ENCODE results near the gene IGSF21.

The IGSF21 gene

GRCh38 chr1:18217398-18218043 lies 109.9 kb downstream of the IGSF21 start:
- no peak overlapping the region for H3K4me2 ChIP-seq (ENCODE audit: low read length)
- no peak overlapping the region for H2AFZ ChIP-seq (ENCODE audit: low read length)
- no peaks in the 10 kb centered on the region for H3K4me1 ChIP-seq (ENCODE audit: insufficient read depth, low read length, severe bottlenecking)
- no peak overlapping the region for H3K9ac ChIP-seq (ENCODE audit: low read length)
- H3K9me3 ChIP-seq (ENCODE audit: low read length) = no peaks in the 10 kb centered on the region
- 0 out of 2 replicates have a peak, but pooled peaks cover 3% of the 10 kb centered on the region for H3K27me3 ChIP-seq (ENCODE audit: insufficient read depth, low read length)
- no peak overlapping the region for H3K27ac ChIP-seq (ENCODE audit: low read depth, low read length, poor library complexity, severe bottlenecking)
- H3K9me2 ChIP-seq (ENCODE audit: low read depth, low read length) = no peaks in the 10 kb centered on the region
- TF ChIP-seq EZH2 (IDR thresholded peaks at IDR 0.05; ENCODE audit: borderline replicate concordance, low read length) (no peak), CTCF (IDR thresholded peaks at IDR 0.05; ENCODE audit: low read length) (peak; percentile 53)
- H3F3A ChIP-seq (ENCODE audit: insufficient read depth, low read length) = no peaks in the 10 kb centered on the region
- no peaks in the 10 kb centered on the region for H4K20me1 ChIP-seq (ENCODE audit: insufficient read depth, low read length)
- H3K4me3 ChIP-seq (ENCODE audit: low read depth, low read length, poor library complexity, severe bottlenecking) = no peak overlapping the region
- H3K36me3 ChIP-seq (ENCODE audit: insufficient read depth, low read length) = no peaks in the 10 kb centered on the region
- H3K79me2 ChIP-seq (ENCODE audit: insufficient read depth, low read length) = no peaks in the 10 kb centered on the region

GRCh38 chr1:18229625-18230024 lies 122.0 kb downstream of the IGSF21 start:
- Histone ChIP-seq H3K4me1 (ENCODE audit: insufficient read depth, low read length, severe bottlenecking) (no peaks in the 10 kb centered on the region), H3F3A (ENCODE audit: insufficient read depth, low read length) (no peaks in the 10 kb centered on the region), H3K4me3 (ENCODE audit: low read depth, low read length, poor library complexity, severe bottlenecking) (no peak overlapping the region), H2AFZ (ENCODE audit: low read length) (no peak overlapping the region), H3K27me3 (ENCODE audit: insufficient read depth, low read length) (no peaks in the 10 kb centered on the region), H3K9me3 (ENCODE audit: low read length) (0 out of 2 replicates have a peak, but pooled peaks cover 3% of the 10 kb centered on the region), H3K27ac (ENCODE audit: low read depth, low read length, poor library complexity, severe bottlenecking) (no peak overlapping the region), H3K9me2 (ENCODE audit: low read depth, low read length) (no peaks in the 10 kb centered on the region), H3K9ac (ENCODE audit: low read length) (no peak overlapping the region), H4K20me1 (ENCODE audit: insufficient read depth, low read length) (no peaks in the 10 kb centered on the region), H3K36me3 (ENCODE audit: insufficient read depth, low read length) (no peaks in the 10 kb centered on the region), H3K79me2 (ENCODE audit: insufficient read depth, low read length) (no peaks in the 10 kb centered on the region), H3K4me2 (ENCODE audit: low read length) (no peak overlapping the region)
- TF ChIP-seq CTCF (IDR thresholded peaks at IDR 0.05; ENCODE audit: low read length) (no peak), EZH2 (IDR thresholded peaks at IDR 0.05; ENCODE audit: borderline replicate concordance, low read length) (no peak)

GRCh38 chr1:18230321-18230720 lies 122.7 kb downstream of the IGSF21 start:
- Histone ChIP-seq H3K4me3 (ENCODE audit: low read depth, low read length, poor library complexity, severe bottlenecking) (no peak overlapping the region), H4K20me1 (ENCODE audit: insufficient read depth, low read length) (no peaks in the 10 kb centered on the region), H3K9me3 (ENCODE audit: low read length) (0 out of 2 replicates have a peak, but pooled peaks cover 3% of the 10 kb centered on the region), H3K4me2 (ENCODE audit: low read length) (no peak overlapping the region), H3F3A (ENCODE audit: insufficient read depth, low read length) (no peaks in the 10 kb centered on the region), H3K27ac (ENCODE audit: low read depth, low read length, poor library complexity, severe bottlenecking) (no peak overlapping the region), H3K27me3 (ENCODE audit: insufficient read depth, low read length) (no peaks in the 10 kb centered on the region), H3K36me3 (ENCODE audit: insufficient read depth, low read length) (no peaks in the 10 kb centered on the region), H3K9me2 (ENCODE audit: low read depth, low read length) (no peaks in the 10 kb centered on the region), H2AFZ (ENCODE audit: low read length) (no peak overlapping the region), H3K79me2 (ENCODE audit: insufficient read depth, low read length) (no peaks in the 10 kb centered on the region), H3K4me1 (ENCODE audit: insufficient read depth, low read length, severe bottlenecking) (no peaks in the 10 kb centered on the region), H3K9ac (ENCODE audit: low read length) (no peak overlapping the region)
- TF ChIP-seq EZH2 (IDR thresholded peaks at IDR 0.05; ENCODE audit: borderline replicate concordance, low read length) = no peak
- no peak for TF ChIP-seq CTCF (IDR thresholded peaks at IDR 0.05; ENCODE audit: low read length)

Data from OCI-LY1 (cell line).